NCI-H1417 (cell line): ENCODE data around the gene MMP1.

Experiments used
- DNase-seq, 3 experiments: peaks; one replicate each; lab custom pipeline; 2025; lab: John Stamatoyannopoulos, UW

The MMP1 gene

DNA sequence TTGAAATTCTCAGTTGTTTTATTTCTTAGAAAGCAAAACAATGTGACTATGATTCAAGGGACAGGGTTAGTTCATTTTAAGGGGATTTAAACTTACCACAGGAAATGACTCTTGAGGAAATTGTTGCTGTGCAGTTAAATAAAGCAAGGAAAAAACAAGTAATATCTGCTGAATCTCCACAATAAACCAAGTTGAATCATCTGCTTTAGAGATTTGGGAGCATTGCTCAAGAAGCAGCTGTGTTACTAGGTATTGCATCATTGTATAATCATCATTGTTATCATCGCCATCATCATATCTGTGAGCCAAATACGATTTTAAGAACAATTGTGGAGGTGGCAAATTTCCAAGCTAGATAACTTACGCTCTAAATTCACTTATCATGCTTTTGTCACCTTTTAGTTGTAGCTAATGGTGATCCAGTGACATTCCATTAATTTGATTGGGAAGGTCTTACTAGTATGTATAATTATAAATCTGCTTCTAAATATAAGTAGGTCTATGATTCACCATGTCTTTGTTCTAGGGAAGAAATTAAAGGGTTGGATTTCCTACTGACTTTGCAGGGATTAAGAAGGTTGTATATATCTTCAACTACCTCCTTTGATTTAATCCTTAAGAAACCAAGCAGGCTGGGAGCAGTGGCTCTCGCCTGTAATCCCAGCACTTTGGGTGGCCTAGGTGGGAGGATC lies 37.5 kb downstream of the MMP1 start:
- DNase-seq = no peak

- no peak for DNase-seq
Observed at GRCh38 chr11:102757823-102758549, 40.0 kb downstream of the MMP1 start.

DNA sequence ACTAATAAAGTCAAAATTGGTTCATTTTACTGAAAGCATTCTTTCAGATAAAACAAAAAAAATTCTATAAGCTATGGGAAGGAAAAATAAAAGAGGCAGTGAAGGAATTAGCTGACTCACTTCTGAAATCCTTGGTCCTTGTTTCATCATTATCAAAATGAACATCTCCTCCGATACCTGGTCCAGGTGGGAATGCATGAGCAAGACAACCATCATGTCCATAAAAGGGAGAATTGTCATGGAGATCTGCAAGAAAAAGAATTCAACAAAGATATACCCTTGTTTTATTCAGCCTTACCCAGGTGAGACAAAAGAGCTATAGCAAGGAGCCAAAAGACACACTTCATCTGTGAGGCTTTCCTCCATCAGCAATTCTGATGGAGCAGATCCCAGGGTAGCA lies 44.7 kb downstream of the MMP1 start:
- no peak for DNase-seq

DNA sequence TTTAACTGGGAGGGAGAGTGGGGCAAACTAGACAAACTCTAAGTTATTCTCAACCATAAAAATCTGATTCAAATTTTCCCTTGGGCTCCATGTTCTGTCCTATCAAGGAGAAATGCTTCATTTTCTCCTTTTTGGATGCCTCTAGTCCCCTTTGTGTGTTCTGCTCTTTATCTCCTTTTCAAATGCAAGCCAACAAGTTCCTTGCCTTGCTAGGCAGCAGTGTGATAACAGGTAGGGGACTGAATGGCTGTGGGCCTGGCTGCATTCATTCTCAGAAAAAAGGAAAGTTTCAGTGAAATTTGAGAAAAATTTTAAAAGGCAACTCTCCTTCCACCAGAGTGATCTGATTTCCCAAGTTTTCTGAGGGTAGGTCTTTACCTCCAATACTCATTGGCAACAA lies 46.3 kb downstream of the MMP1 start:
- DNase-seq = no peak

DNA sequence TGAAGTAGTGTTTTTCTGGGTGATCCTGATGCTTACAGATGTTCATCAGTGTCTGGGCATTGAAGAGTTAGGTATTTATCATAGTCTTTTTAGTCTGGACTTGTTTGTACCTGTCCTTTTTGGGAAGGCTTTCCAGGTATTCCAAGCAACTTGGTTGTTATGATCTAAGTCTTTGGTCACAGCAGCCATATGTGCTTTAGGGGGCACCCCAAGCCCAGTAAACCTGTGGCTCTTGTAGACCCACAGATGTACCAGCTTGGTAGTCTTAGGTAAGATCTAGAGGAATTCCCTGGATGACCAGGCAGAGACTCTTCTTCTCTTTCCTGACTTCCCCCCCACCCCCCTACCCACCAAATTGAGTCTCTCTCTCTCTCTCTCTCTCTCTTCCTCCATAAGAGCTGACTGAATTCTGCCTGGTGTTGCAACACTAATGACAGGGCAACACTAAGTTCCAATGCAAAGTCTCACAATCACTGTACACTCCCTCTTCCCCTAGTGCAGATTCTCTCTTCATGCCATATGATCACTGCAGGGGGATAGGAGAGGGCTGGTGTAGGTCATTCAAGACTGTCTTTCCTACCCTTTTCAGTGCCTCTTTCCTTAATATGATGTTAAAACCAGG lies 48.7 kb downstream of the MMP1 start:
- DNase-seq = no peak

GRCh38 chr11:102746746-102747578 lies 51.0 kb downstream of the MMP1 start:
- peak; percentile 17 to 55 (median 27) for DNase-seq
